GM21576 (cell line): ENCODE data around the gene MBLAC2.

ENCODE experiments used
- ATAC-seq: cut with Tn5 transposase; IDR thresholded peaks from one replicate; pipeline ENCODE4 v1.9.1; 2021; ENCODE audit warnings: mild to moderate bottlenecking, moderate library complexity; ENCODE audit not compliant: unreplicated experiment

The MBLAC2 gene

GRCh38 chr5:90472783-90473395 lies 1.7 kb downstream of the MBLAC2 start:
- peak; percentile 9 for ATAC-seq

- no peak for ATAC-seq
Observed at GRCh38 chr5:90461288-90461687, 13.3 kb downstream of the MBLAC2 start.

GRCh38 chr5:90446961-90447360 lies 27.6 kb downstream of the MBLAC2 start:
- ATAC-seq, result no peak

GRCh38 chr5:90440644-90441043 lies 33.9 kb downstream of the MBLAC2 start:
- ATAC-seq, result no peak

- no peak for ATAC-seq
Observed at GRCh38 chr5:90438100-90438499, 36.5 kb downstream of the MBLAC2 start.

- no peak for ATAC-seq
Observed at GRCh38 chr5:90437663-90438062, 36.9 kb downstream of the MBLAC2 start.

- peak; percentile 61 for ATAC-seq
Observed at GRCh38 chr5:90434116-90434714, 40.4 kb downstream of the MBLAC2 start.

- ATAC-seq, result peak; percentile 60
Observed at GRCh38 chr5:90424245-90424644, 50.3 kb downstream of the MBLAC2 start.

- no peak for ATAC-seq
Observed at GRCh38 chr5:90421136-90421535, 53.4 kb downstream of the MBLAC2 start.

- ATAC-seq, result no peak
Observed at GRCh38 chr5:90418214-90418613, 56.4 kb downstream of the MBLAC2 start.

- peak; percentile 0 for ATAC-seq
Observed at GRCh38 chr5:90410178-90410762, 64.3 kb downstream of the MBLAC2 start.

GRCh38 chr5:90409318-90410177 lies 65.0 kb downstream of the MBLAC2 start, which contains the start of gene CETN3:
Gene CETN3, minus strand, starts transcription at chr5:90409756. Its CDS starts 95 bp downstream, at chr5:90409661.
- peak; percentile 93 for ATAC-seq

- peak; percentile 1 for ATAC-seq
Observed at GRCh38 chr5:90408571-90409317, 65.8 kb downstream of the MBLAC2 start.
